DMS53 (cell line): ENCODE measurements around the gene DAPK1.

ENCODE experiments used
- DNase-seq: peaks from one replicate; lab custom pipeline; 2025; lab: John Stamatoyannopoulos, UW

Gene DAPK1

DNA sequence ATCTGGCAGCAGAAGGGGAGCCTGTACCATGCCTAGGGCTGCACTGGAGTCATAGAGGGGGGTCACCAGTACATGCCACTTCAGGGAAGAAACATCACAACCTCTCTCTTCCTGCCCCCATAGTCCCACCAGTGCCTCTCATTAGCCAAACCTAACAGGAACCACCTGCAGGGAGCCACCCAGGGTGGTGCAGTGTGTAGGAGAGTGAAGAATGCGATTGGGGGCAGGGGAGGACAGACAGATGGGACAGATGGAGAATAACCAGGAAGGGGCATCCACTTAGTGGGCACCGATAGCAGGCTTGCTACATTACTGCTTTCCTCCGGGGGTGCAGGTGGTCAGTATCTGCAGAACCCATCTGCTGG lies 19.2 kb downstream of the DAPK1 start:
- DNase-seq = no peak

DNA sequence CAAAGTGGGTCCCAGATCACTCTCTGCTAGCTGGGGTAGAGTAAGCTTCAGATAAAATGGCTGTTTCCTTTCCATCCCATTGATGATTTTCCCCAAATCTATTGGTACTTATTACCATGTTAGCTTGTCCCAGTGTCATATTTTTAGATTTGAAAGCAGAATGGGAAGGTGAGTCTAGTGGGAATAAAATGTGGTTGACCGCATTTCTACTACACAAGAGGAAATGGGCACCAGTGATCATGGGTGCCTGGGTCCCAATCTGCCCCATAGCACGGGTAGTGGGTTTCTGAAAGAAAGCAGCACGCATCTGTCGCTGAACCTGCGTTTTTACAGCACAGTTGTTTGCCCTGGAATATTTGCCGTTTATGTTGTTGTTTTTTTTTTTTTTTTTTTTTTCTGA lies 20.1 kb downstream of the DAPK1 start:
- no peak for DNase-seq

DNA sequence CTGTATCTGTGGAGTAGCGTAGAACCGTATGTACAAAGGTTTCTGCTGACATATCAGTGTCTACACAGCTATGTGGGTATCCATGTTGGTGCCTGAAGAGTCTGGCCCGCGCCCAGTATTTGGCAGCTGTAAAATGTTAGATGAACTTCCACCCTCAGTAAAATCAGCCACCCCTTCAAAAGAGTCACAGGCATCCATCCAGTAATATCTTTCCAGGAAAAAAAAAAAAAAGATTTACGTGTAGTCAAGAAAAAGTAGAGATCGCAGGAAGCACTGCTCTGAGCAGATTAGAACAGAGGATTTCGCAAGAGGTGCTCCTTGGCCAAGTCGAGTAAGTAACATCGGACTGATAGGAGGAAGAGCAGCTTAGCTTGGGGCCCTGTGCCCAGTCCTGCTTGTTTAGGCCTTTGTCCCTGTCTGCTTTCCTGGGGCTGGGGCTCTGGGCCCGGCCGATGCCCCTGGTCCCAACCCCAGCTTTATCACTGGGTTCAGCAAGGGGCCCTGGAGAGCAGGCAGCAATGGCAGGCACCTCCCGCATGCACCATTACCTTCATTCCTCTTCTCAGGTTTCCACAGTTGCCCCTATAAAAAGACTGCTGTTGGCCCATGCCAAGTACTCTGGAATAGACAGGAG lies 21.2 kb downstream of the DAPK1 start:
- no peak for DNase-seq

- DNase-seq = no peak
Observed at GRCh38 chr9:87519461-87519860, 21.8 kb downstream of the DAPK1 start.

GRCh38 chr9:87520172-87520683 lies 22.6 kb downstream of the DAPK1 start:
- DNase-seq = no peak

DNA sequence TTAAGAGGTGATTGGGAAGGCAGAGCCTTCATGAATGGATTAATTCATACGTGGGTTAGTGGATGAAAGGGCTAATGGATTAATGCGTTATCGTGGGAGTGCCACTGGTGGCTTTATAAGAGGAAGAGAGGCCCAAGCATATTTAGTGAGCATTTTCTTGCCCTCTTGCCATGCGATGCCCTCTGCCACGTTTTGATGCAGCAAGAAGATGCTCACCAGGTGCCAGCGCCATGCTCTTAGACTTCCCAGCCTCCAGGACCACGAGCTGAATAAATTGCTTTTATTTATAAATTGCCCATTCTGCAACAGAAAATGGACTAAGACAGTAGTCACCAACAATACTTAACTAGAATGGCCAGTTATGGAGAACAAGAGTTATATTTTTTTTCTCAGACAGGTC lies 24.2 kb downstream of the DAPK1 start:
- no peak for DNase-seq

GRCh38 chr9:87524061-87524460 lies 26.4 kb downstream of the DAPK1 start:
- no peak for DNase-seq

GRCh38 chr9:87525546-87526303 lies 28.1 kb downstream of the DAPK1 start:
- no peak for DNase-seq

- no peak for DNase-seq
Observed at GRCh38 chr9:87527211-87527916, 29.7 kb downstream of the DAPK1 start.

GRCh38 chr9:87528969-87529368 lies 31.3 kb downstream of the DAPK1 start:
- no peak for DNase-seq

DNA sequence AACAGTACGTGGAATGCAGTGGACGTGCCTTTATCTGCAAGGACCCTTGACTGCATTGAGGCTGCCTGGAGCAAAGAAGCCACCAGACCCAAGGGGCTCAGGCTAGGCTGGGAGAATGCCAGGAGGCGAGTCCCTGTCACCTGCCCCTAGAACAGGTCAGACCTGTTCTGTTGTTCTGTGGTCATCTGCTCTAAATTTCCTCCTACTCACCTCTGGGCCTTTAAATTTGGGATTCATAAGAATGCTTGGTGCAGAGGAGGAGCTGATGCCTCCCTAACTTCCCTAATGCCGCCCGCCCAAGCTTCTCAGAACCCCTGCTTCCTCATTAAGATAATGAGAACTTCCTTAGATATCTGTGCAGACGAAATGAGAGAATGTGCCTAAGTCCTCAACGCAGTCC lies 32.0 kb downstream of the DAPK1 start:
- peak; percentile 2 for DNase-seq

DNA sequence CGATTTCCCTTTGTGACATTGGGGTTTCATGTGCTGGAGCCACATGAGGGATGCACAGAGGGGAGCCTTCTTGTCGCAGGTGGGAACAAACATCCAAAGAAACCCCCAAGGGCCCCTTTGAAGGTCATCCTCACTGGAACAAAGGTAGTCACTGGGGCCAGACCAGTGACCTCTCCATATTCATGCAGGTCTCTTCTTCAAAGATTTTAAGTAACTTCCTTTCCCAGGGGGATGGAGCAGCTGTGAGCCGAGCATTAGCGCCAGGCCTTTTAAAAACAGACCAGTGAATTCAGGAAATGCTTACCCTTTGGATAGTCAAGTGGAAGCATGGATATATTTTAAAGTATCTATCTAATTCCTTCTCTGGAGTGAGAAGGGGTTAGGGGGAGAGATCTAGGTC lies 33.0 kb downstream of the DAPK1 start:
- no peak for DNase-seq

DNA sequence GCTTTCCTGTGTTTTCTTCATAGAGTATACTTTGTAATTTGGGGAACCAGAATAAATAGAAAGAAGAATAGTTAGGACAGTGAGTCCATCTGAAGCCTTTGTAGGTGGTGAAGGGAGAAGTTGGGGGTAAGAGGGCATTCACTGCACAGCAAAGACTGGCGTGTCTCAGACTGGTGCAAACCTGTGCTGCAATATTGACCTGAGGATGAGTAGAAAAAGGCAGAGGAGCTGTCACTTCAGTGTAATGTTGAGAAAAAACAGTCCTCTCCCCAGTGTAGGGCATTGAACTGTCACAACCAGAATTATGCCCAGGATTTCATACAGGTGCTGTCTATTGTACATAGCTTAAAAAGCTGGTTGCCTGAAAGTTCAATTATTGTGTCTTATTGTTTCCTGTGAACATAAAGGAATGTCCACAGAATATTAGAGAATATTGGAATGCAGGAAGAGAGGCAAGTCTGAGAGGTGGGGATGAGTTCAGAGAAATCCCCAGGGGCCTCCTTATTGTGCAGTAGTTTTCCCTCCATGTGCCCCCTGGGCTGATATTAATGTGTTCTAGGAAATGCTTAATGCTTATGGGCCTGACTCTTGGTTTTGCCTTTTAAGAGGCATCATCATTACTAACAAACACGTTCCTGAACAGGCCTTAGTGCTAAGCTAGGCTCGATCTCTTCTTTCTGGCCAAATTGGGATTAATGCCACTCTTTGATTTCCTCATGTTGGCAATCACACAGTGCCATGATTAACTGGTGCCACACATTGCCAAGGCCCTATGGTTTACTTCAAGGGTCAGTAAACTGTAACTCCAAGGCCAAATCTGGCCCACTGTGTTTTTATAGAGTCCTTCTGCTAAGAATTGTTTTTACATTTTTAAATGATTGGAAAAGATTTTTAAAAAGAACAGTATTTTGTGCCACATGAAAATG lies 34.0 kb downstream of the DAPK1 start:
- DNase-seq = no peak

- no peak for DNase-seq
Observed at GRCh38 chr9:87533271-87533670, 35.6 kb downstream of the DAPK1 start.

DNA sequence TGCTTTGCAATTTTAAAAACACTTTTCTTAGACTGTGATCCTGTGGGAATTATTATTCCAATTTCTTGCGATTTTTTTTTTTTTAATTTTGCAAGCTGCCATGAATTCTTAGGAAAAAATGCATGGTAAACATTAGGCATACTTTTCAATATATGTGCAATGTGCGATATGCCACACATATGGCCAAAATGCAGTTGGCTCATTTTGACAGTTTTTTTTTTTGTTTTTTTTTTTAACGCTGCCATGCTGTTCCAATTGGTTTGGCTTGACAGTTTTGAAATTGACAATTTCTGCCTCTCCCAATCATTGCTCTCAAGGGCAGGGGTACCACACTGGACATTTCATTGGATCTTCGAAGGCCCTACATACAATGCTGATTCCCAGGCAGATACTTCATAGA lies 36.4 kb downstream of the DAPK1 start:
- DNase-seq = no peak

GRCh38 chr9:87534957-87535356 lies 37.3 kb downstream of the DAPK1 start:
- no peak for DNase-seq

DNA sequence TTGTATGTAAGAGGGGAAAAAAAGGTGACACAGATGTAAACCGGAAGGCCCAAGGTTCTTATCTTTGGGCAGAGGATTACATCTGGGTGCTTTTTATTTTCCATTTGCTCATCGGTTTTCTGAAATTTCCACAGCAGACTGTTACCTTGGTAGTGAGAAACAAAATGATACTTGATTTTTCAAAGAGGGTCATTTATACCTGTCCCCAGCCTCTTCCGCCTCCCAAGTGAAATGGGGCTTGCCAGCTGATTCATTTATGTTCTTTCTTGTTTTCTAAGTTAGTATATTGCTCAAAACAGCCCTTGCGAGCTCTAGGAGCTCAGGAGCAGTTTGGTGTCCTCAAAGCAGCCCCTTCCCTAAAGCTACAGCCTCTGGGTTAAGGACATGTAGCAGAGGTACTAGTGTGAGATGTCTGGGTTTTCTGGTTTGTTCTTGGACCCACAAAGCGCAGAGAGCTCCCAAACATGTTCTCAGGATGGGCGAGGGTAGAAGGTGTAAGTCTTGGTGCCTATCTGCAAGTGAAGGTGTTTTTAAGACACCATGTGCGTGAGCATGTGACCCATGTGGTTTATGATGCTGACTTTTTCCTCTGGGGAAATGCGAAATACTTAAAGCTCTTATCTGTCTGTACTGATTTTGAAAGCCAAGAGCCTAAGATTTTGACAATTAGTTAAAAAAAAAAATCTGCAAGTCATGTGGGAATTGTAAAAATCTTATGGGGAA lies 38.3 kb downstream of the DAPK1 start:
- no peak for DNase-seq

DNA sequence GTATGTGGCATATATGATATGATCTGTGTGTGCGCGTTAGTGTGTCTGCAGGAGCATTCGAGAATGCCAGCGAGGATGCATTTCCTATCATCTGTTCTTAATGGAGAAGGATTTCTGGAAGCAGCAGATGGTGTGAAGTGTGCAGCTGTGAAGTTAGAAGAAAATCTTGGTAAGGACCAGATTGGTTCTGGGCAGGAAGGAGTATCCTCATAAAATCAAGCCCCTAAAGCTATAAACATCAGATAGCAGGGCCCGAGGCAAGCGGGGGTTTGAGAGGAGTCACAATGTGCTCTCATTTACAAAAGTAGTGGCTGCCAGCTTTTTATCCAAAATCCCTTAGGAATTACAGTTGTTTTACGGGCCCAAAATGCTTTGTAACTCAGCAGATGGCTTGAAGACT lies 40.0 kb downstream of the DAPK1 start:
- DNase-seq = no peak

- DNase-seq = no peak
Observed at GRCh38 chr9:87540444-87541105, 42.9 kb downstream of the DAPK1 start.

- DNase-seq = no peak
Observed at GRCh38 chr9:87541663-87542062, 44.0 kb downstream of the DAPK1 start.

DNA sequence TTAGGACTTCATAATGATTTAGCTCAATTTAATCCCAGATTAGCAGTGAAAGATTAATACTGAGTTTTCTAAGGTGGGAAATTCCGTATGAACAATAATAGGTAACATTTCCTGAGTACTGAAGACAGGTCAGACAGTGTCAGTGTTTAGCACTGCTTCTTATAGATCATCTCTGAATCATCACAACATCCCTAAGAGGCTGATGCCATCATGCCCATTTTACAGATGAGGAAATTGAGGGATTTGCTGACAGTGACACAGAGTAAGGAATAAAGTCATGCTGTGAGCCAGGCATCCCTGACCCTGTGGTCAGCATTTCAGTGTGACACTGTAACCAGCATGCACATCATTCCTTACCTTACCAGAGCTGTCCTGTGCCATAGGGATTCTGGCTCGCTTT lies 44.5 kb downstream of the DAPK1 start:
- no peak for DNase-seq
